Fibroblast of lung (primary cell): ENCODE results near the gene LIN52. TPM values are rescaled to one million over a fixed set of nuclear protein-coding genes. Genes with fewer than 3 reads are reported as not detected.

Source experiments
- DNase-seq, 2 donors: peaks; one replicate each; pipeline versions ENCODE4 v3.0.0 to v3.0.0-alpha.2; 2010; ENCODE audit warnings: low read depth in 2 of 2
- H2AFZ ChIP-seq: 2 replicates; pipeline ENCODE4 v1.5.1; 2012; ENCODE audit warnings: low read length, control low read depth, inconsistent platforms
- H3K27ac ChIP-seq: 2 replicates; pipeline ENCODE4 v1.5.1; 2011; ENCODE audit warnings: low read length, control low read depth; ENCODE audit not compliant: insufficient read depth
- H3K27me3 ChIP-seq: 2 replicates; pipeline ENCODE4 v1.5.1; 2011; ENCODE audit warnings: mild to moderate bottlenecking, low read length; ENCODE audit not compliant: control insufficient read depth, insufficient read depth
- H3K36me3 ChIP-seq: 2 replicates; pipeline ENCODE4 v1.5.1; 2011; ENCODE audit warnings: low read length; ENCODE audit not compliant: control insufficient read depth, insufficient read depth
- H3K4me1 ChIP-seq: 2 replicates; pipeline ENCODE4 v1.5.1; 2011; ENCODE audit warnings: low read length; ENCODE audit not compliant: control insufficient read depth, insufficient read depth; ENCODE audit errors: extremely low read depth
- H3K4me2 ChIP-seq: 2 replicates; pipeline ENCODE4 v1.5.1; 2011; ENCODE audit warnings: low read length, control low read depth; ENCODE audit not compliant: insufficient read depth; ENCODE audit errors: extremely low read depth
- H3K4me3 ChIP-seq, 4 experiments: fragments of 200-600 bp in 1 of 4; sonication (generic) in 1 of 4; replicated peaks in 1 of 4; 2 replicates each; pipeline ENCODE4 v1.5.1; 2011 to 2016; ENCODE audit warnings: low read length in 4 of 4, low read depth in 3 of 4, mild to moderate bottlenecking in 3 of 4, control low read depth in 2 of 4, inconsistent platforms in 1 of 4, mixed read lengths in 1 of 4; ENCODE audit not compliant: insufficient read depth in 1 of 4; ENCODE audit errors: control extremely low read depth in 1 of 4
- H3K79me2 ChIP-seq: 2 replicates; pipeline ENCODE4 v1.5.1; 2012; ENCODE audit warnings: mild to moderate bottlenecking, low read length, inconsistent platforms; ENCODE audit not compliant: control insufficient read depth, insufficient read depth
- H3K9ac ChIP-seq: 2 replicates; pipeline ENCODE4 v1.5.1; 2011; ENCODE audit warnings: mild to moderate bottlenecking, low read length, control low read depth; ENCODE audit not compliant: insufficient read depth
- H3K9me3 ChIP-seq: 2 replicates; pipeline ENCODE4 v1.5.1; 2012; ENCODE audit warnings: low read depth, low read length; ENCODE audit not compliant: control insufficient read depth, insufficient read depth
- H4K20me1 ChIP-seq: 2 replicates; pipeline ENCODE4 v1.5.1; 2011; ENCODE audit warnings: low read length; ENCODE audit not compliant: control insufficient read depth, insufficient read depth; ENCODE audit errors: extremely low read depth
- EZH2 ChIP-seq: IDR thresholded peaks from 2 replicates; pipeline ENCODE4 v1.5.1; 2012; ENCODE audit warnings: low read length, control low read depth, mild to moderate bottlenecking; ENCODE audit errors: missing control alignments
- polyA plus RNA-seq, 2 donors: library from polyadenylated mRNA; depleted of rRNA in 1 of 2; stranded (reverse) in 1 of 2; unstranded in 1 of 2; fragments of >200 nt; gene quantifications; 2 replicates each; pipeline ENCODE4 v1.2.1, GENCODE V29; 2011 to 2012; ENCODE audit warnings: missing spikeins in 1 of 2
- total RNA-seq: library from RNA; depleted of rRNA; stranded (reverse); fragments of >200 nt; gene quantifications from 2 replicates; pipeline ENCODE4 v1.2.1, GENCODE V29; 2014
- TF ChIP-seq, protein P1 (sequence below), 2 donors: IDR thresholded peaks in 1 of 2; conservative IDR thresholded peaks in 1 of 2; 1 replicate in 1 of 2; 2 replicates in 1 of 2; pipeline ENCODE4 v1.5.1; 2011 to 2012; ENCODE audit warnings: low read length in 2 of 2, control low read depth in 1 of 2, inconsistent platforms in 1 of 2, low read depth in 1 of 2, mild to moderate bottlenecking in 1 of 2

The LIN52 gene
- total and polyA plus RNA-seq, 2 donors (not counting 1 experiment from before 2014, with no cell fraction given) = 7.5 to 11.9 TPM

DNA sequence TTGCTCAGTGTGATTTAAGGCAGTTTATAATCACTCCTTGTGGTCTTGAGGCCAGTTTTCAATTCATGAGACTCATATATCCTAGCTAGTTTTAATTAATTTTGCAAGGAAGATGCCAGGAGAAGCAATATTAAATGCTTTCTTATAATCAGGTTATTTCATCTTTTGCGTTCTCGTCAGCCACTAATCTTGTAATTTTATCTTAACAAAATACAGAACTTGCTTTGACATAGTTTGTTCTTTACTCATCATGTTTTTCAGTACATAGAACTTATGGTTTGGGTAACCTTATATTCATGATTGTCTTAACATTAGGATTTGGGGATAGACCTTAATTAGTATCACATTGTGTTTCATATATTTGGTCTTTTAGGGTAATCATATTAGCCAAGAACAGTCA lies 76.0 kb downstream of the LIN52 start:
- H2AFZ ChIP-seq = no peak overlapping the region
- H3K9me3 ChIP-seq = no peaks in the 10 kb centered on the region
- TF ChIP-seq EZH2 = no peak
- TF ChIP-seq, protein P1, sequence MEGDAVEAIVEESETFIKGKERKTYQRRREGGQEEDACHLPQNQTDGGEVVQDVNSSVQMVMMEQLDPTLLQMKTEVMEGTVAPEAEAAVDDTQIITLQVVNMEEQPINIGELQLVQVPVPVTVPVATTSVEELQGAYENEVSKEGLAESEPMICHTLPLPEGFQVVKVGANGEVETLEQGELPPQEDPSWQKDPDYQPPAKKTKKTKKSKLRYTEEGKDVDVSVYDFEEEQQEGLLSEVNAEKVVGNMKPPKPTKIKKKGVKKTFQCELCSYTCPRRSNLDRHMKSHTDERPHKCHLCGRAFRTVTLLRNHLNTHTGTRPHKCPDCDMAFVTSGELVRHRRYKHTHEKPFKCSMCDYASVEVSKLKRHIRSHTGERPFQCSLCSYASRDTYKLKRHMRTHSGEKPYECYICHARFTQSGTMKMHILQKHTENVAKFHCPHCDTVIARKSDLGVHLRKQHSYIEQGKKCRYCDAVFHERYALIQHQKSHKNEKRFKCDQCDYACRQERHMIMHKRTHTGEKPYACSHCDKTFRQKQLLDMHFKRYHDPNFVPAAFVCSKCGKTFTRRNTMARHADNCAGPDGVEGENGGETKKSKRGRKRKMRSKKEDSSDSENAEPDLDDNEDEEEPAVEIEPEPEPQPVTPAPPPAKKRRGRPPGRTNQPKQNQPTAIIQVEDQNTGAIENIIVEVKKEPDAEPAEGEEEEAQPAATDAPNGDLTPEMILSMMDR (conservative IDR thresholded peaks at IDR 0.05 in 1 of 2, IDR thresholded peaks at IDR 0.05 in 1 of 2; ENCODE audit: low read depth in 1 of 2, low read length in 2 of 2) = no peak
- H3K4me3 ChIP-seq = no peak overlapping the region
- H3K4me2 ChIP-seq = no peak overlapping the region
- no peak overlapping the region for H3K9ac ChIP-seq
- H3K4me1 ChIP-seq = no peaks in the 10 kb centered on the region
- no peak overlapping the region for H3K27ac ChIP-seq
- H4K20me1 ChIP-seq = no peaks in the 10 kb centered on the region
- H3K27me3 ChIP-seq = no peaks in the 10 kb centered on the region
- H3K79me2 ChIP-seq = no peaks in the 10 kb centered on the region
- DNase-seq = no peak
- H3K36me3 ChIP-seq = no peaks in the 10 kb centered on the region

GRCh38 chr14:74161526-74162158 lies 76.9 kb downstream of the LIN52 start:
- H3K4me2 ChIP-seq = no peak overlapping the region
- no peaks in the 10 kb centered on the region for H3K27me3 ChIP-seq
- no peaks in the 10 kb centered on the region for H4K20me1 ChIP-seq
- no peaks in the 10 kb centered on the region for H3K36me3 ChIP-seq
- H3K27ac ChIP-seq = no peak overlapping the region
- H3K9ac ChIP-seq = no peak overlapping the region
- TF ChIP-seq EZH2 = no peak
- TF ChIP-seq, protein P1 (conservative IDR thresholded peaks at IDR 0.05 in 1 of 2, IDR thresholded peaks at IDR 0.05 in 1 of 2; ENCODE audit: low read depth in 1 of 2, low read length in 2 of 2) = no peak
- H3K79me2 ChIP-seq = no peaks in the 10 kb centered on the region
- no peaks in the 10 kb centered on the region for H3K9me3 ChIP-seq
- no peak for DNase-seq
- H3K4me1 ChIP-seq = no peaks in the 10 kb centered on the region
- H3K4me3 ChIP-seq = no peak overlapping the region
- H2AFZ ChIP-seq = no peak overlapping the region

DNA sequence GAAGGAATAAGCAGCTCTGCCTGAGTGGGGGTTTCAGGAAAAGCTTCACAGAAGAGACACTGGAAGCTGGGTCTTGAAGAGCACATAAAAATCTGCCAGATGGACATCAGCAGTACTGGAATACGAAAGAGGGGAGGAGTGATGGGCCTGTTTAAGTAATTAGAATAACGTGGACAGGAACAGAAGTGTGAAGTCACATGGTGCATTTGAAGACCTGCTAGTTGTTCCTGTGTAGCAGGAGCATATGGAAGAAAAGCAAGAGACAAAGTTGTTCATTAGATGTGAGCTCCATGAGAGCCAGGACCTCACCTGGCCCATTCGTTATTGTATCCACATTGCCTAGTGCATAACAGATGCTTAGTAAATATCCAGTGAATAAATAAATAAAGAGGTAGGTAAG lies 85.2 kb downstream of the LIN52 start:
- no peak overlapping the region for H3K4me2 ChIP-seq
- no peak overlapping the region for H3K4me3 ChIP-seq
- no peak for TF ChIP-seq EZH2
- TF ChIP-seq, protein P1 (conservative IDR thresholded peaks at IDR 0.05 in 1 of 2, IDR thresholded peaks at IDR 0.05 in 1 of 2; ENCODE audit: low read depth in 1 of 2, low read length in 2 of 2) = no peak
- no peak overlapping the region for H2AFZ ChIP-seq
- no peak overlapping the region for H3K27ac ChIP-seq
- no peaks in the 10 kb centered on the region for H3K9me3 ChIP-seq
- no peaks in the 10 kb centered on the region for H3K27me3 ChIP-seq
- H3K4me1 ChIP-seq = no peaks in the 10 kb centered on the region
- H3K9ac ChIP-seq = no peak overlapping the region
- H3K36me3 ChIP-seq = no peaks in the 10 kb centered on the region
- DNase-seq = no peak
- H3K79me2 ChIP-seq = no peaks in the 10 kb centered on the region
- H4K20me1 ChIP-seq = no peaks in the 10 kb centered on the region
